Lower lobe of right lung (tissue), 2 donors: ENCODE data around the gene SLC25A25. TPM values are rescaled to one million over a fixed set of nuclear protein-coding genes. Genes with fewer than 3 reads are reported as not detected.

Experiments
- ATAC-seq, 2 donors: fragments of 200-7000 bp; cut with Tn5 transposase; one replicate each; pipeline ENCODE4 v1.9.1; 2020 to 2022; ENCODE audit warnings: mild to moderate bottlenecking in 2 of 2, moderate library complexity in 2 of 2
- DNase-seq: peaks from one replicate; pipeline ENCODE4 v3.0.0-alpha.2; 2020
- H3K27ac ChIP-seq: fragments of 200-600 bp; one replicate; pipeline ENCODE4 v1.8.0; 2022
- H3K27me3 ChIP-seq: fragments of 200-600 bp; one replicate; pipeline ENCODE4 v1.8.0; 2022; ENCODE audit warnings: low read depth
- H3K36me3 ChIP-seq: fragments of 200-600 bp; one replicate; pipeline ENCODE4 v1.8.0; 2022; ENCODE audit warnings: mild to moderate bottlenecking
- H3K4me1 ChIP-seq: fragments of 200-600 bp; one replicate; pipeline ENCODE4 v1.8.0; 2022
- H3K4me3 ChIP-seq: fragments of 200-600 bp; one replicate; pipeline ENCODE4 v1.8.0; 2022; ENCODE audit warnings: mild to moderate bottlenecking
- H3K9me3 ChIP-seq: fragments of 200-600 bp; one replicate; pipeline ENCODE4 v1.8.0; 2022
- CTCF ChIP-seq: fragments of 200-600 bp; IDR thresholded peaks from one replicate; pipeline ENCODE4 v1.8.0; 2022; ENCODE audit warnings: antibody characterized with exemption, mild to moderate bottlenecking
- intact Hi-C: fragments of 100-400 bp; cut with DNase I; formaldehyde crosslinking; loops from one replicate; pipeline ENCODE4 v1.11.0; 2022
- total RNA-seq: library from RNA; stranded (reverse); fragmentation: NEBNext Ultra II Directional; extraction: Animal tissue kit (Norgen Biotek cat#: 25700); gene quantifications from one replicate; pipeline ENCODE4 v1.2.1, GENCODE V29; 2021
- donor health status: DM: no; HTN: yes; CAD: no; lungs with severe emphysema.

SLC25A25 gene
- total RNA-seq, 1 donor from 2014 or later: 27.3 TPM

- Histone ChIP-seq H3K27ac (peak overlapping the region; percentile 95), H3K9me3 (no peaks in the 10 kb centered on the region), H3K4me3 (peak overlapping the region; percentile 27), H3K36me3 (no peaks in the 10 kb centered on the region), H3K27me3 (no peaks in the 10 kb centered on the region), H3K4me1 (peaks cover 81% of the 10 kb centered on the region)
- ATAC-seq (peak; percentile 84 to 87), DNase-seq (peak; percentile 93)
- intact Hi-C loops: no loop called here
- no peak for TF ChIP-seq CTCF
Measured at GRCh38 chr9:128094166-128094949, 26.3 kb downstream of the SLC25A25 start.

- peak overlapping the region; percentile 95 for H3K27ac ChIP-seq
- H3K4me3 ChIP-seq: no peak overlapping the region
- DNase-seq: peak; percentile 32
- H3K4me1 ChIP-seq: peaks cover 87% of the 10 kb centered on the region
- no peaks in the 10 kb centered on the region for H3K9me3 ChIP-seq
- no peaks in the 10 kb centered on the region for H3K27me3 ChIP-seq
- no peaks in the 10 kb centered on the region for H3K36me3 ChIP-seq
- no peak for TF ChIP-seq CTCF
- ATAC-seq: no peak
- intact Hi-C loops: no loop called here
Measured at GRCh38 chr9:128094950-128095544, 27.0 kb downstream of the SLC25A25 start.

- Histone ChIP-seq H3K27me3 (no peaks in the 10 kb centered on the region), H3K27ac (peak overlapping the region; percentile 95), H3K4me3 (no peak overlapping the region), H3K36me3 (peaks cover 10% of the 10 kb centered on the region), H3K4me1 (peaks cover 94% of the 10 kb centered on the region), H3K9me3 (no peaks in the 10 kb centered on the region)
- peak; percentile 42 for DNase-seq
- TF ChIP-seq CTCF: no peak
- intact Hi-C loops: no loop called here
- ATAC-seq: no peak
Measured at GRCh38 chr9:128096616-128097536, 28.8 kb downstream of the SLC25A25 start.

- H3K27ac ChIP-seq: peak overlapping the region; percentile 95
- no peak for TF ChIP-seq CTCF
- peak; percentile 49 for DNase-seq
- ATAC-seq: no peak
- H3K4me3 ChIP-seq: peak overlapping the region; percentile 61
- H3K27me3 ChIP-seq: no peaks in the 10 kb centered on the region
- no peaks in the 10 kb centered on the region for H3K9me3 ChIP-seq
- peaks cover 94% of the 10 kb centered on the region for H3K4me1 ChIP-seq
- intact Hi-C loops: no loop called here
- H3K36me3 ChIP-seq: peaks cover 18% of the 10 kb centered on the region
Measured at GRCh38 chr9:128097543-128098296, 29.7 kb downstream of the SLC25A25 start.
